B cell (primary cell): ENCODE results near the gene UGT1A4. TPM values are rescaled to one million over a fixed set of nuclear protein-coding genes. Genes with fewer than 3 reads are reported as not detected.

ENCODE experiments used
- ATAC-seq: fragments of 200-7000 bp; cut with Tn5 transposase; one replicate; pipeline ENCODE4 v1.10.0; 2021; ENCODE audit warnings: low read depth, mild to moderate bottlenecking, moderate number of reproducible peaks, moderate library complexity
- CTCF ChIA-PET: fragments of 350-600 bp; sonication (Branson Sonifier 250); formaldehyde crosslinking; loops from one replicate; lab custom pipeline; 2021; ENCODE audit warnings: antibody characterized with exemption, inconsistent platforms; lab: Charles Lee
- POLR2A ChIA-PET: fragments of 350-600 bp; sonication (Branson Sonifier 250); formaldehyde crosslinking; loops from one replicate; lab custom pipeline; 2021; ENCODE audit warnings: antibody characterized with exemption; lab: Charles Lee
- DNase-seq: peaks from one replicate; pipeline ENCODE4 v3.0.0; 2013
- H2AFZ ChIP-seq: 2 replicates; pipeline ENCODE4 v1.6.1; 2012; ENCODE audit warnings: mild to moderate bottlenecking, low read depth, low read length; ENCODE audit not compliant: insufficient read depth, poor library complexity, severe bottlenecking
- H3K27ac ChIP-seq, 2 donors: 1 replicate in 1 of 2; 2 replicates in 1 of 2; pipeline ENCODE4 v1.5.1; 2012 to 2013; ENCODE audit warnings: low read length in 2 of 2, mild to moderate bottlenecking in 2 of 2, moderate library complexity in 1 of 2
- H3K27me3 ChIP-seq, 4 experiments: fragments of 200-600 bp in 1 of 4; sonication (generic) in 1 of 4; replicated peaks in 1 of 4; 1 replicate in 2 of 4; 2 replicates in 2 of 4; pipeline versions ENCODE4 v1.6.1 to v1.7.0; 2013 to 2016; ENCODE audit warnings: low read length in 3 of 4, mild to moderate bottlenecking in 2 of 4, mixed read lengths in 1 of 4, moderate library complexity in 1 of 4; ENCODE audit not compliant: insufficient read depth in 4 of 4, control insufficient read depth in 3 of 4; ENCODE audit errors: control extremely low read depth in 1 of 4
- H3K36me3 ChIP-seq, 2 experiments: replicated peaks in 1 of 2; 1 replicate in 1 of 2; 2 replicates in 1 of 2; pipeline versions ENCODE4 v1.6.1 to v1.7.1; 2013; ENCODE audit warnings: low read length in 1 of 2; ENCODE audit not compliant: insufficient read depth in 2 of 2, control insufficient read depth in 1 of 2; ENCODE audit errors: control extremely low read depth in 1 of 2, extremely low read depth in 1 of 2
- H3K4me1 ChIP-seq, 2 donors: fragments of 200-600 bp in 1 of 2; sonication (generic) in 1 of 2; 1 replicate in 1 of 2; 2 replicates in 1 of 2; pipeline versions ENCODE4 v1.5.1 to v1.6.1; 2013 to 2017; ENCODE audit warnings: low read length in 2 of 2; ENCODE audit not compliant: control insufficient read depth in 2 of 2, insufficient read depth in 2 of 2
- H3K4me2 ChIP-seq: replicated peaks from 2 replicates; pipeline ENCODE3; 2012; ENCODE audit warnings: mild to moderate bottlenecking, low read depth, low read length; ENCODE audit not compliant: poor library complexity, severe bottlenecking
- H3K4me3 ChIP-seq, 5 experiments: fragments of 200-600 bp in 1 of 5; sonication (generic) in 1 of 5; 1 replicate in 3 of 5; 2 replicates in 2 of 5; pipeline versions ENCODE4 v1.5.1 to v1.7.0; 2011 to 2016; ENCODE audit warnings: low read length in 4 of 5, mild to moderate bottlenecking in 4 of 5, low read depth in 2 of 5, control low read depth in 1 of 5, moderate library complexity in 1 of 5; ENCODE audit not compliant: insufficient read depth in 1 of 5; ENCODE audit errors: control extremely low read depth in 1 of 5, extremely low read depth in 1 of 5
- H3K79me2 ChIP-seq: fragments of 200-600 bp; sonication (generic); one replicate; pipeline ENCODE4 v1.6.0; 2016; ENCODE audit warnings: low read length; ENCODE audit not compliant: control insufficient read depth, insufficient read depth
- H3K9ac ChIP-seq: fragments of 200-600 bp; sonication (generic); 2 replicates; pipeline ENCODE4 v1.6.1; 2017; ENCODE audit warnings: mild to moderate bottlenecking, low read length, moderate library complexity
- H3K9me3 ChIP-seq, 3 donors: one replicate each; pipeline versions ENCODE4 v1.6.1 to v1.7.1; 2013; ENCODE audit warnings: low read length in 2 of 3; ENCODE audit not compliant: control insufficient read depth in 2 of 3, insufficient read depth in 1 of 3; ENCODE audit errors: control extremely low read depth in 1 of 3
- H4K20me1 ChIP-seq: 2 replicates; pipeline ENCODE4 v1.6.0; 2012; ENCODE audit warnings: mild to moderate bottlenecking, low read length; ENCODE audit not compliant: insufficient read depth, control insufficient read depth, poor library complexity, severe bottlenecking
- H3K27ac Mint-ChIP-seq: one replicate; pipeline ENCODE4 v1.8.0; 2021; ENCODE audit warnings: mixed read lengths
- H3K27me3 Mint-ChIP-seq: one replicate; pipeline ENCODE4 v1.8.0; 2021; ENCODE audit warnings: mixed read lengths
- H3K4me1 Mint-ChIP-seq: one replicate; pipeline ENCODE4 v1.8.0; 2021; ENCODE audit warnings: mixed read lengths
- H3K4me3 Mint-ChIP-seq: one replicate; pipeline ENCODE4 v1.8.0; 2021; ENCODE audit warnings: mixed read lengths
- H3K9me3 Mint-ChIP-seq: one replicate; pipeline ENCODE4 v1.8.0; 2022; ENCODE audit warnings: mixed read lengths; ENCODE audit not compliant: insufficient read depth
- CTCF ChIP-seq: fragments of 200-600 bp; IDR thresholded peaks from one replicate; pipeline ENCODE4 v1.8.0; 2022; ENCODE audit warnings: antibody characterized with exemption, mild to moderate bottlenecking
- EZH2 ChIP-seq: IDR thresholded peaks from 2 replicates; pipeline ENCODE4 v1.6.1; 2012; ENCODE audit warnings: borderline replicate concordance, low read depth, mild to moderate bottlenecking, moderate library complexity, low read length; ENCODE audit not compliant: insufficient read depth, poor library complexity, severe bottlenecking
- WGBS: methylation state at CpG from one replicate; pipeline ENCODE4 v1.1.5; 2013; ENCODE audit warnings: missing lambda C conversion rate; ENCODE audit not compliant: insufficient coverage; 5-methylcytosine and 5-hydroxymethylcytosine counted together
- intact Hi-C: fragments of 100-400 bp; cut with micrococcal nuclease; formaldehyde crosslinking; loops from one replicate; pipeline ENCODE4 v1.10.0; 2022
- polyA plus RNA-seq: library from polyadenylated mRNA; depleted of rRNA; stranded (reverse); fragments of >200 nt; gene quantifications from 2 replicates; pipeline ENCODE4 v1.2.3, GENCODE V29; 2012
- total RNA-seq, 2 donors: library from RNA; stranded (reverse); fragments of 120-200 nt in 1 of 2; gene quantifications; 1 replicate in 1 of 2; 2 replicates in 1 of 2; pipeline versions ENCODE4 v1.2.3 to v1.2.4, GENCODE V29; 2013 to 2022

The UGT1A4 gene
- total and polyA plus RNA-seq, 2 donors (not counting 1 experiment from before 2014, with no cell fraction given), result not detected

- Histone ChIP-seq H2AFZ (no peak overlapping the region), H3K36me3 (no peaks in the 10 kb centered on the region), H3K4me3 (no peak overlapping the region), H3K9ac (no peak overlapping the region), H3K27ac (no peak overlapping the region), H3K27me3 (peaks cover 0 to 3% (median 0%) of the 10 kb centered on the region in 4 experiments), H3K4me1 (no peaks in the 10 kb centered on the region), H4K20me1 (no peaks in the 10 kb centered on the region), H3K9me3 (no peaks in the 10 kb centered on the region), H3K4me2 (no peak overlapping the region), H3K79me2 (no peaks in the 10 kb centered on the region)
- peaks cover 28% of the 10 kb centered on the region for H3K27me3 Mint-ChIP-seq
- no peaks in the 10 kb centered on the region for H3K9me3 Mint-ChIP-seq
- no CpG with 5 or more reads among the region's 3 CpGs for WGBS
- intact Hi-C loops, result no loop called here
- no peak for DNase-seq
- no peak for ATAC-seq
- H3K4me3 Mint-ChIP-seq, result no peak overlapping the region
- TF ChIP-seq EZH2 (no peak), CTCF (no peak)
- no peak overlapping the region for H3K27ac Mint-ChIP-seq
- no peaks in the 10 kb centered on the region for H3K4me1 Mint-ChIP-seq
- POLR2A ChIA-PET, result no interaction called here
- CTCF ChIA-PET, result no interaction called here
These were observed 45.6 kb upstream of the UGT1A4 start for GRCh38 chr2:233672886-233673285.

- no peak overlapping the region for H3K4me3 ChIP-seq
- DNase-seq (no peak), ATAC-seq (no peak)
- ChIA-PET CTCF (no interaction called here), POLR2A (no interaction called here)
- H3K4me1 ChIP-seq, result no peaks in the 10 kb centered on the region
- H3K9me3 ChIP-seq, result no peaks in the 10 kb centered on the region
- H3K27me3 Mint-ChIP-seq, result peaks cover 18% of the 10 kb centered on the region
- no peaks in the 10 kb centered on the region for H3K9me3 Mint-ChIP-seq
- TF ChIP-seq EZH2 (no peak), CTCF (no peak)
- H3K4me1 Mint-ChIP-seq, result no peaks in the 10 kb centered on the region
- H3K27ac Mint-ChIP-seq, result no peak overlapping the region
- H3K4me3 Mint-ChIP-seq, result no peak overlapping the region
- no peaks in the 10 kb centered on the region for H4K20me1 ChIP-seq
- H3K9ac ChIP-seq, result no peak overlapping the region
- H3K27ac ChIP-seq, result no peak overlapping the region
- intact Hi-C loops, result no loop called here
- H3K79me2 ChIP-seq, result no peaks in the 10 kb centered on the region
- no peaks in the 10 kb centered on the region for H3K36me3 ChIP-seq
- no peak overlapping the region for H3K4me2 ChIP-seq
- no peak overlapping the region for H2AFZ ChIP-seq
- peaks cover 0 to 3% (median 0%) of the 10 kb centered on the region in 4 experiments for H3K27me3 ChIP-seq
These were observed 44.6 kb upstream of the UGT1A4 start for GRCh38 chr2:233673896-233674295.
